ENCODE measurements around the gene MICALL1.

Gene MICALL1

GRCh38 chr22:37983860-37984791 is 78.0 kb downstream of the MICALL1 start, which contains the start of gene SOX10:
Gene SOX10, minus strand, starts transcription at chr22:37984555. Its CDS starts 771 bp downstream, at chr22:37983784.
- DNase-seq (ENCODE audit: low read depth): no peak

GRCh38 chr22:37985050-37985585 is 79.0 kb downstream of the MICALL1 start:
- DNase-seq (ENCODE audit: low read depth): no peak

- no peak for DNase-seq (ENCODE audit: low read depth)
Observed at GRCh38 chr22:37985751-37986281, 79.7 kb downstream of the MICALL1 start.

GRCh38 chr22:37986371-37986770 is 80.3 kb downstream of the MICALL1 start:
- DNase-seq (ENCODE audit: low read depth): no peak

GRCh38 chr22:37989146-37990045 is 83.3 kb downstream of the MICALL1 start:
- DNase-seq (ENCODE audit: low read depth): no peak

- DNase-seq (ENCODE audit: low read depth): no peak
Observed at GRCh38 chr22:37990301-37990700, 84.2 kb downstream of the MICALL1 start.

GRCh38 chr22:37990862-37991261 is 84.8 kb downstream of the MICALL1 start:
- no peak for DNase-seq (ENCODE audit: low read depth)

- peak; percentile 8 for DNase-seq (ENCODE audit: low read depth)
Observed at GRCh38 chr22:37991731-37992442, 85.8 kb downstream of the MICALL1 start.

All from amniotic epithelial cell (primary cell).